Ishikawa (cell line): ENCODE results near the gene FHIT.

Source experiments
- CEBPB ChIP-seq: IDR thresholded peaks from 2 replicates; pipeline ENCODE4 v1.6.1; 2012
- CREB1 ChIP-seq: IDR thresholded peaks from 2 replicates; pipeline ENCODE4 v1.6.1; 2012; ENCODE audit warnings: low read depth
- EGR1 ChIP-seq: IDR thresholded peaks from 2 replicates; pipeline ENCODE4 v1.6.1; 2012
- EP300 ChIP-seq: IDR thresholded peaks from 2 replicates; pipeline ENCODE4 v1.6.1; 2012; ENCODE audit warnings: borderline replicate concordance
- FOXM1 ChIP-seq: IDR thresholded peaks from 2 replicates; pipeline ENCODE4 v1.6.1; 2012; ENCODE audit warnings: low read depth, borderline replicate concordance
- NFIC ChIP-seq: IDR thresholded peaks from 2 replicates; pipeline ENCODE4 v1.6.1; 2012
- RAD21 ChIP-seq: IDR thresholded peaks from 2 replicates; pipeline ENCODE4 v1.6.1; 2012; ENCODE audit warnings: low read depth
- TAF1 ChIP-seq: IDR thresholded peaks from 2 replicates; pipeline ENCODE4 v1.6.1; 2012; ENCODE audit warnings: low read depth, mild to moderate bottlenecking
- TCF12 ChIP-seq: IDR thresholded peaks from 2 replicates; pipeline ENCODE4 v1.6.1; 2012; ENCODE audit warnings: low read depth
- TEAD4 ChIP-seq: IDR thresholded peaks from 2 replicates; pipeline ENCODE4 v1.6.1; 2012
- YY1 ChIP-seq: IDR thresholded peaks from 2 replicates; pipeline ENCODE4 v1.6.1; 2012; ENCODE audit warnings: low read depth
- ZBTB7A ChIP-seq: IDR thresholded peaks from 2 replicates; pipeline ENCODE4 v1.6.1; 2012; ENCODE audit warnings: low read depth
- TF ChIP-seq, protein P1 (sequence below): IDR thresholded peaks from 2 replicates; pipeline ENCODE4 v1.6.1; 2012; ENCODE audit warnings: low read depth, mild to moderate bottlenecking
- TF ChIP-seq, protein P2 (sequence below): IDR thresholded peaks from 2 replicates; pipeline ENCODE4 v1.6.1; 2012
- TF ChIP-seq, protein P3 (sequence below): IDR thresholded peaks from 2 replicates; pipeline ENCODE4 v1.6.1; 2012

Gene FHIT

DNA sequence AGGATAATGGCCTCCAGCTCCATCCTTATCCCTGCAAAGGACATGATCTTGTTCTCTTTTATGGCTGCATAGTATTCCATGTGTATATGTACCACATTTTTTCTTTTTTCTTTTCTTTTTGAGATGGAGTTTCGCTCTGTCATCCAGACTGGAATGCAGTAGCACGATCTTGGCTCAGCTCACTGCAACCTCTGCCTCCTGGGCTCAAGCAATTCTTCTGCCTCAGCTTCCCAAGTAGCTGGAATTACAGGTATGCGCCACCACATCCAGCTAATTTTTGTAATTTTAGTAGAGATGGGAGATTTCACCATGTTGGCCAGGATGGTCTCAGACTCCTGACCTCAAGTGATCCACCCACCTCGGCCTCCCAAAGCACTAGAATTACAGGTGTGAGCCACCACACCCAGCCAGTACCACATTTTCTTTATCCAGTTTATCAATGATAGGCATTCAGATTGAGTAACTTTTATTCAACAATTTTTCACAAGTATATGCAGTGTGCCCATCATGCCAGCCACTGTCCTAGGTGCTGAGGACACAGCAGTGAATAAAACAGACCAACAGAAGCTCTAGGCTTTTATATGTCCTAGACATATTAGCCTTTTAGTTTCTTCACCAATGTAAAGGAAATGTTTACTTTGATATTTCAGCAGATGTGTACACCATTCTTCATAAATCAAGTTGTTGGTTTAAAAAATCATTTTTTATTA, 815.2 kb downstream of the FHIT start:
- TF ChIP-seq TCF12 = no peak
- TF ChIP-seq, protein P1, sequence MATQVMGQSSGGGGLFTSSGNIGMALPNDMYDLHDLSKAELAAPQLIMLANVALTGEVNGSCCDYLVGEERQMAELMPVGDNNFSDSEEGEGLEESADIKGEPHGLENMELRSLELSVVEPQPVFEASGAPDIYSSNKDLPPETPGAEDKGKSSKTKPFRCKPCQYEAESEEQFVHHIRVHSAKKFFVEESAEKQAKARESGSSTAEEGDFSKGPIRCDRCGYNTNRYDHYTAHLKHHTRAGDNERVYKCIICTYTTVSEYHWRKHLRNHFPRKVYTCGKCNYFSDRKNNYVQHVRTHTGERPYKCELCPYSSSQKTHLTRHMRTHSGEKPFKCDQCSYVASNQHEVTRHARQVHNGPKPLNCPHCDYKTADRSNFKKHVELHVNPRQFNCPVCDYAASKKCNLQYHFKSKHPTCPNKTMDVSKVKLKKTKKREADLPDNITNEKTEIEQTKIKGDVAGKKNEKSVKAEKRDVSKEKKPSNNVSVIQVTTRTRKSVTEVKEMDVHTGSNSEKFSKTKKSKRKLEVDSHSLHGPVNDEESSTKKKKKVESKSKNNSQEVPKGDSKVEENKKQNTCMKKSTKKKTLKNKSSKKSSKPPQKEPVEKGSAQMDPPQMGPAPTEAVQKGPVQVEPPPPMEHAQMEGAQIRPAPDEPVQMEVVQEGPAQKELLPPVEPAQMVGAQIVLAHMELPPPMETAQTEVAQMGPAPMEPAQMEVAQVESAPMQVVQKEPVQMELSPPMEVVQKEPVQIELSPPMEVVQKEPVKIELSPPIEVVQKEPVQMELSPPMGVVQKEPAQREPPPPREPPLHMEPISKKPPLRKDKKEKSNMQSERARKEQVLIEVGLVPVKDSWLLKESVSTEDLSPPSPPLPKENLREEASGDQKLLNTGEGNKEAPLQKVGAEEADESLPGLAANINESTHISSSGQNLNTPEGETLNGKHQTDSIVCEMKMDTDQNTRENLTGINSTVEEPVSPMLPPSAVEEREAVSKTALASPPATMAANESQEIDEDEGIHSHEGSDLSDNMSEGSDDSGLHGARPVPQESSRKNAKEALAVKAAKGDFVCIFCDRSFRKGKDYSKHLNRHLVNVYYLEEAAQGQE = peak; percentile 65

DNA sequence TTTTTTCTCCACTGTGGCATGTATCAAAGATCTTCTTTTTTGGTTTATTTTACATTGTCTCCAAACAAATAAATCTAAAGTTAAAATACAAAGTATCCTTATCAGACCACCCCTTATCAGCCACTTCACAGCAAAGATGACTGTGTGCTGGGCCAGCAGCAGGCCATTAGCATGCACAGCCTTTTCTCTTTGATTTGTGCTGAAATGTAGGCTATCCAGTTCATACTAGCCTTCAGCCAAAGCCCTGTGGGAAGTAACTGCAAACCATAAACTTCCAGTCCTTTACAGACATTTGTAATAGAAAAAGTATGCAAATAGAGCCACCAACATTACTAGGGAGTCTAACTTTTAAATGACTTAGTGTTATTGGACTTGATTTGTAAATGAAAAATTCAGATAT, 816.3 kb downstream of the FHIT start:
- TF ChIP-seq TEAD4 (no peak), NFIC (no peak), CEBPB (no peak)
- TF ChIP-seq, protein P1 = no peak

DNA sequence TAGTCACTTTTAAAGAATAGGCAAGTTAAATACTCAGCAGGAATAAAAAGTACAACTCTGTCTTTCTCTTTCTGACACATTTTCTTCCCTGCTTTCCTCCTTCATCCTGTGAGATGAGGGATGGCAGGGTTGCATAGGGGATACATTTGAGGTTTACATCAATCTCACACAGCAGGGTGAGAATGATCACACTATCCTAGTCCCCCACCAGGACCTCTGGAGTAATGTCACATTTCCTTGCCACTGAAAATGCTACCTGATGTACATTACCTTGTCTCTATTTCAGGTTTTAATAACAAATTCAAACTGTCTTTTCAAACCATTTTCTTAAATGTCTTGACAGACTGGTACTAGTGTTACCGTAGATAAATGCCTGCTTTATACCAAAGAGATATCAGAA, 816.9 kb downstream of the FHIT start:
- TF ChIP-seq CEBPB (no peak), EP300 (no peak), ZBTB7A (no peak)
- TF ChIP-seq, protein P1 = no peak

DNA sequence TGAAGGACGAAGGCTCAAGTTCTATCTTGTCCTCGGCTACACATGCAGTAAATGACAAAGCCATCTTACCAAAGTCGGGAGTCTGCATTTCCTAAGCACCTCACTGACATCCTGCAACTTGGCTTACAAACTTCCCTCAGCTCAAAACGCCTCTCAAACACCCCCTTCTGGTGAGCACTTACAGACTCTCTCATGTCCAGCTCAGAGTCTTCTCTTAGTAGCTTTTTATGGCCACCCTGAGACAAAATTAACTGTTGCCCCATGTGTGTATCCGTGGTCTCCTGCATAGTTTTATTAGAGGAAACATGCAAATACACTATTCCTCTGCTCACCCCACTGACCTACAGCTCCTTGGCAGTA, 819.7 kb downstream of the FHIT start:
- TF ChIP-seq, protein P2, sequence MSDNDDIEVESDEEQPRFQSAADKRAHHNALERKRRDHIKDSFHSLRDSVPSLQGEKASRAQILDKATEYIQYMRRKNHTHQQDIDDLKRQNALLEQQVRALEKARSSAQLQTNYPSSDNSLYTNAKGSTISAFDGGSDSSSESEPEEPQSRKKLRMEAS = no peak
- TF ChIP-seq YY1 (no peak), FOXM1 (no peak), EP300 (no peak), ZBTB7A (no peak), CEBPB (no peak)
- TF ChIP-seq, protein P3, sequence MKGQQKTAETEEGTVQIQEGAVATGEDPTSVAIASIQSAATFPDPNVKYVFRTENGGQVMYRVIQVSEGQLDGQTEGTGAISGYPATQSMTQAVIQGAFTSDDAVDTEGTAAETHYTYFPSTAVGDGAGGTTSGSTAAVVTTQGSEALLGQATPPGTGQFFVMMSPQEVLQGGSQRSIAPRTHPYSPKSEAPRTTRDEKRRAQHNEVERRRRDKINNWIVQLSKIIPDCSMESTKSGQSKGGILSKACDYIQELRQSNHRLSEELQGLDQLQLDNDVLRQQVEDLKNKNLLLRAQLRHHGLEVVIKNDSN = no peak
- TF ChIP-seq, protein P1 = no peak

DNA sequence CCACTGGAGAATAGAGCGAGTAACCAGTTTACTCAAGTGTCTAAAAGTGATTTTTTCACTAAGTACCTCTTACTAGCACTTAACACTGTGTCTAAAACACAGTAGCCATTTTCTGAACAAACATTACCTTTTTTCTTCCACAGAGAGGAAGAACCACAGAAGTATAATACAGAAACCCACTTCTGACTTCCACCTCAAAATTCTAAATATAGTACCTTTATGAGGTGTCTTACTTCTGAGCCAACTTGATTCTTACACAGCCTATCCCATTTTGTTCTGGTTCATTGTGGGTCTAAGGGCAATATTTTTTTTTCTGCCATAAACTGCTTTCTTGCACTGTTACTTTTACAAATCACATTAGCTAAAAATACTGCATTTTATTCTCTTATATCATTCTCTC, 821.0 kb downstream of the FHIT start:
- no peak for TF ChIP-seq CREB1
- no peak for TF ChIP-seq EGR1
- TF ChIP-seq TCF12 = no peak
- TF ChIP-seq, protein P2 = no peak
- TF ChIP-seq EP300 = no peak
- TF ChIP-seq, protein P1 = no peak
- TF ChIP-seq, protein P3 = no peak
- TF ChIP-seq TAF1 = no peak
- TF ChIP-seq ZBTB7A = no peak
- no peak for TF ChIP-seq RAD21
- no peak for TF ChIP-seq TEAD4
- no peak for TF ChIP-seq NFIC
- no peak for TF ChIP-seq CEBPB
- TF ChIP-seq FOXM1 = no peak
